Neuronal stem cell (in vitro differentiated cells): Measurements from ENCODE around the gene NIPSNAP3A.

ENCODE experiments used
- DNase-seq: peaks from one replicate; pipeline ENCODE4 v3.0.0-alpha.2; 2013; ENCODE audit warnings: low spot score
- H2AFZ ChIP-seq: one replicate; pipeline ENCODE4 v1.6.1; 2013; ENCODE audit warnings: mild to moderate bottlenecking, low read length, inconsistent platforms
- H2AK5ac ChIP-seq: 2 replicates; pipeline ENCODE4 v1.6.1; 2013; ENCODE audit warnings: low read depth, mild to moderate bottlenecking, inconsistent platforms, low read length, moderate library complexity, mixed read lengths
- H2BK120ac ChIP-seq: 2 replicates; pipeline ENCODE4 v1.6.1; 2013; ENCODE audit warnings: low read depth, mild to moderate bottlenecking, inconsistent platforms, low read length, moderate library complexity, mixed read lengths
- H2BK12ac ChIP-seq: one replicate; pipeline ENCODE4 v1.6.1; 2013; ENCODE audit warnings: low read length, inconsistent platforms
- H2BK15ac ChIP-seq: 2 replicates; pipeline ENCODE4 v1.6.1; 2013; ENCODE audit warnings: mild to moderate bottlenecking, low read length, inconsistent platforms, mixed read lengths
- H2BK5ac ChIP-seq: one replicate; pipeline ENCODE4 v1.6.1; 2013; ENCODE audit warnings: inconsistent platforms, mild to moderate bottlenecking, low read length, moderate library complexity
- H3K14ac ChIP-seq: one replicate; pipeline ENCODE4 v1.6.1; 2013; ENCODE audit warnings: low read length, inconsistent platforms
- H3K18ac ChIP-seq: 2 replicates; pipeline ENCODE4 v1.6.1; 2013; ENCODE audit warnings: low read length, inconsistent platforms
- H3K23ac ChIP-seq: 2 replicates; pipeline ENCODE4 v1.6.1; 2013; ENCODE audit warnings: low read depth, mild to moderate bottlenecking, mixed read lengths, low read length, inconsistent platforms; ENCODE audit not compliant: poor library complexity
- H3K27ac ChIP-seq: replicated peaks from 3 replicates; pipeline ENCODE4 v1.5.1; 2013; ENCODE audit warnings: low read length, inconsistent platforms
- H3K27me3 ChIP-seq, 3 experiments: 2 replicates each; pipeline ENCODE4 v1.6.1; 2013; ENCODE audit warnings: low read length in 3 of 3, mild to moderate bottlenecking in 2 of 3, inconsistent platforms in 1 of 3, low read depth in 1 of 3, mixed read lengths in 1 of 3, moderate library complexity in 1 of 3; ENCODE audit not compliant: control insufficient read depth in 3 of 3, insufficient read depth in 3 of 3
- H3K36me3 ChIP-seq, 2 donors: replicated peaks in 1 of 2; 2 replicates each; pipeline ENCODE4 v1.6.1; 2013; ENCODE audit warnings: low read length in 2 of 2; ENCODE audit not compliant: control insufficient read depth in 2 of 2, insufficient read depth in 2 of 2
- H3K4ac ChIP-seq: 2 replicates; pipeline ENCODE4 v1.6.1; 2013; ENCODE audit warnings: inconsistent platforms, mild to moderate bottlenecking, low read length, moderate library complexity
- H3K4me1 ChIP-seq, 2 donors: 1 replicate in 1 of 2; 2 replicates in 1 of 2; pipeline ENCODE4 v1.6.1; 2013; ENCODE audit warnings: low read length in 2 of 2, low read depth in 1 of 2; ENCODE audit not compliant: control insufficient read depth in 2 of 2, insufficient read depth in 1 of 2
- H3K4me2 ChIP-seq: one replicate; pipeline ENCODE4 v1.6.1; 2013; ENCODE audit warnings: mild to moderate bottlenecking, low read length, inconsistent platforms; ENCODE audit not compliant: insufficient read depth, poor library complexity, severe bottlenecking
- H3K4me3 ChIP-seq, 2 donors: 2 replicates each; pipeline ENCODE4 v1.5.1; 2013; ENCODE audit warnings: low read length in 2 of 2, mild to moderate bottlenecking in 2 of 2, inconsistent platforms in 1 of 2, moderate library complexity in 1 of 2
- H3K79me1 ChIP-seq: one replicate; pipeline ENCODE4 v1.6.1; 2013; ENCODE audit warnings: low read depth, mild to moderate bottlenecking, inconsistent platforms, low read length, moderate library complexity
- H3K9ac ChIP-seq: one replicate; pipeline ENCODE4 v1.6.1; 2013; ENCODE audit warnings: mild to moderate bottlenecking, low read depth, low read length, inconsistent platforms; ENCODE audit not compliant: poor library complexity
- H3K9me3 ChIP-seq, 2 donors: replicated peaks in 1 of 2; 2 replicates each; pipeline versions ENCODE3 to v1.6.1; 2013; ENCODE audit warnings: low read length in 2 of 2, mild to moderate bottlenecking in 2 of 2, inconsistent platforms in 1 of 2, low read depth in 1 of 2, mixed read lengths in 1 of 2, moderate library complexity in 1 of 2; ENCODE audit not compliant: control insufficient read depth in 2 of 2, insufficient read depth in 1 of 2
- H4K8ac ChIP-seq: one replicate; pipeline ENCODE4 v1.6.1; 2013; ENCODE audit warnings: low read depth, mild to moderate bottlenecking, inconsistent platforms, low read length, moderate library complexity
- H4K91ac ChIP-seq: one replicate; pipeline ENCODE4 v1.6.1; 2013; ENCODE audit warnings: low read length, low read depth, mild to moderate bottlenecking, inconsistent platforms; ENCODE audit not compliant: poor library complexity
- WGBS, 2 donors: extraction: QIAGEN DNeasy Blood & Tissue Kit; methylation state at CpG; one replicate each; pipeline ENCODE4 v1.1.7; 2013; ENCODE audit warnings: missing lambda C conversion rate in 2 of 2, mixed read lengths in 1 of 2; ENCODE audit not compliant: insufficient read length in 2 of 2, insufficient replicate concordance in 1 of 2; ENCODE audit errors: extremely low coverage in 2 of 2; 5-methylcytosine and 5-hydroxymethylcytosine counted together

Gene NIPSNAP3A

DNA sequence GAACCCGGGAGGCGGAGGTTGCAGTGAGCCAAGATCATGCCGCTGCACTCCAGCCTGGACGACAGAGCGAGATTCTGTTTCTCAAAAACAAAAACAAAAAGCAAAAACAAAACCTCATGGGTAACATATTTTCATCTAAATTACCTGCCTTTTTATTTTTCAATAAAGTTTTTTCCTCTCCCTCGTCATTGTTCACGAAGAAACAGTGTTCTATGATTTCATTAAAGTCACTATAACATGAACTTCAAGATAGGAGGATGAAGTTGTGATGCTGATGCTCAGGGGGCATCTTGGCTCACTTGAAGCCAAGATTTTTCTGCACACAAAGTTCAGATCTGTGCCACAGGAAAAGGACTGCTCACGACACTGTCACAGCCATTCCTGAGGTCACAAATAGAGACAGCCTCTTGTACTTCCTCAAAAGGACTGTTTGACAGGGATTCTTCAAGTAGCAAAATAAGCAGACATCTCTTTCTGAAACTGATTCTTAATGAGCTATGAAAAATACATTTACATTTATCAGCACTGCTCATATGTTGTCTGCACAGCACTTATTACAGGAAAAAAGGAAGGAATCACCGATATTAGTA is 32.6 kb downstream of the NIPSNAP3A start:
- Histone ChIP-seq H3K4me1 (no peaks in the 10 kb centered on the region), H3K9ac (no peak overlapping the region), H2BK5ac (no peak overlapping the region), H3K14ac (no peak overlapping the region), H3K18ac (no peak overlapping the region), H3K23ac (no peak overlapping the region), H4K8ac (no peak overlapping the region), H3K27me3 (no peaks in the 10 kb centered on the region), H3K4me3 (no peak overlapping the region), H3K9me3 (no peaks in the 10 kb centered on the region), H2AFZ (no peak overlapping the region), H2AK5ac (no peak overlapping the region), H3K4me2 (no peak overlapping the region), H3K36me3 (peaks cover 8 to 45% of the 10 kb centered on the region in 2 donors), H2BK15ac (no peak overlapping the region), H3K79me1 (no peaks in the 10 kb centered on the region), H2BK120ac (no peak overlapping the region), H4K91ac (no peak overlapping the region), H3K4ac (no peak overlapping the region), H3K27ac (no peak overlapping the region), H2BK12ac (no peak overlapping the region)
- WGBS, 2 donors, result no CpG with 5 or more reads among the region's 9 CpGs
- DNase-seq, result no peak

DNA sequence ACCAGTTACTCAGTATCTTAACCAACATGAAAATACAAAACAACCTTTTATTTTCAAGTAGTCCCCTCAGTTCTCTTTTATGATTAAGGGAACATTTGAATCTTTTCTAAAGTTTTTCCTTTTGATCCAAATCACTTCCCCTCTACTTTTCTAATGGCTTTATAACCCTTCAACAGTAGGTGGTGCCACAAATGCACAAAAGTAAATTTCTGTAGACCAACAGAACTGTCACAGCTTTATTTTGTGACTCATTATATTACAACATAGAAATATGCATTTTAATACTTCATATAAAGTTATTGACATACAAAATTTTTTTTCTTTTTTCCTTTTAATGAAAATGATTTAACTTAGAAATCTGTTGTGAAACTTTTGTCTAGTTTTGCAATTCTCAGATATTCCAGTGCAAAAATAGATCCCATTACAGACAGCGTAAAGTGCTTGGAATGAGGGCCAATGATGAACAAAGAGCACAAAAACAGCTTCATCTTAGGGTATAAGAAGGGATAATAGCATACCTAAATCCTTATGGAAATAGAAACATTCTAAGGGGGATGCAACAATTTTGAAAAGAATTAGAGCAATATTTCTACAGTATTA is 33.4 kb downstream of the NIPSNAP3A start:
- no peak overlapping the region for H2AFZ ChIP-seq
- H3K4me2 ChIP-seq, result no peak overlapping the region
- H3K14ac ChIP-seq, result no peak overlapping the region
- no peaks in the 10 kb centered on the region for H3K4me1 ChIP-seq
- peaks cover 11 to 53% of the 10 kb centered on the region in 2 donors for H3K36me3 ChIP-seq
- H3K9me3 ChIP-seq, result no peaks in the 10 kb centered on the region
- no peak overlapping the region for H2BK12ac ChIP-seq
- no peak overlapping the region for H4K8ac ChIP-seq
- H2AK5ac ChIP-seq, result no peak overlapping the region
- no peak for DNase-seq
- H3K27ac ChIP-seq, result no peak overlapping the region
- H3K9ac ChIP-seq, result no peak overlapping the region
- no peak overlapping the region for H2BK5ac ChIP-seq
- no peak overlapping the region for H3K18ac ChIP-seq
- H3K27me3 ChIP-seq, result no peaks in the 10 kb centered on the region
- no CpG with 5 or more reads among the region's 1 CpG for WGBS, 2 donors
- H2BK120ac ChIP-seq, result no peak overlapping the region
- H2BK15ac ChIP-seq, result no peak overlapping the region
- H3K4me3 ChIP-seq, result no peak overlapping the region
- H3K23ac ChIP-seq, result no peak overlapping the region
- no peak overlapping the region for H3K4ac ChIP-seq
- H3K79me1 ChIP-seq, result no peaks in the 10 kb centered on the region
- H4K91ac ChIP-seq, result no peak overlapping the region

- Histone ChIP-seq H2BK12ac (no peak overlapping the region), H4K91ac (no peak overlapping the region), H3K36me3 (peaks cover 26 to 80% of the 10 kb centered on the region in 2 donors), H3K4ac (no peak overlapping the region), H4K8ac (no peak overlapping the region), H3K4me2 (no peak overlapping the region), H2BK120ac (no peak overlapping the region), H3K27me3 (no peaks in the 10 kb centered on the region), H2AFZ (no peak overlapping the region), H2BK5ac (no peak overlapping the region), H3K9me3 (no peaks in the 10 kb centered on the region), H2BK15ac (no peak overlapping the region), H3K9ac (no peak overlapping the region), H3K14ac (no peak overlapping the region), H3K23ac (no peak overlapping the region), H3K18ac (no peak overlapping the region), H3K4me3 (no peak overlapping the region), H3K4me1 (no peaks in the 10 kb centered on the region), H3K79me1 (no peaks in the 10 kb centered on the region), H3K27ac (no peak overlapping the region), H2AK5ac (no peak overlapping the region)
- whole genome bisulfite sequencing, 2 donors, result no CpG with 5 or more reads among the region's 4 CpGs
- DNase-seq, result no peak
Observed at GRCh38 chr9:104783588-104783987, 36.1 kb downstream of the NIPSNAP3A start.

DNA sequence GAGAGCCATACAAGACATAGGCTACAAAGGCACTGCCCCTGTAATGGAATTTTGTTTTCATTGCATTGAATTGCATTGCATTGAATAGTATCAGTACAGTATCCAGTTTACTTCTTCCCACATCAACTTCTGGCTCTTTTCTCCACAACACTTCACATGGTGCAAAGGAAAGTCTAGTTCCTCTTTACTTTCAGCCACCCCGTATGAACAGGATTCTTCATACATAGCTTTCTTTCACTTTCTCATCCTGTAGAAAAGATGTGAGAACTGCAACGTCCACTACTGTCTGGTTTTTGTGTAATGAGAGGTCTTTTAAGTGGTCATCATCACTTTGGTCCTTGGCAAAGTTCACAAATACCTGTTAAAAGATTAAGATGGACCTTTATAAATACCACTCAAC is 36.6 kb downstream of the NIPSNAP3A start:
- Histone ChIP-seq H3K27me3 (no peaks in the 10 kb centered on the region), H2BK120ac (no peak overlapping the region), H3K4me1 (no peaks in the 10 kb centered on the region), H3K23ac (no peak overlapping the region), H2BK15ac (no peak overlapping the region), H2AFZ (no peak overlapping the region), H3K27ac (no peak overlapping the region), H2BK5ac (no peak overlapping the region), H3K14ac (no peak overlapping the region), H4K8ac (no peak overlapping the region), H3K18ac (no peak overlapping the region), H3K4me2 (no peak overlapping the region), H2BK12ac (no peak overlapping the region), H2AK5ac (no peak overlapping the region), H3K36me3 (peaks cover 31 to 85% of the 10 kb centered on the region in 2 donors), H4K91ac (no peak overlapping the region), H3K4ac (no peak overlapping the region), H3K9ac (no peak overlapping the region), H3K79me1 (no peaks in the 10 kb centered on the region), H3K9me3 (no peaks in the 10 kb centered on the region), H3K4me3 (no peak overlapping the region)
- no CpG with 5 or more reads among the region's 2 CpGs for WGBS, 2 donors
- no peak for DNase-seq
